AG08395 (cell line): ENCODE measurements around the gene CALHM6.

Experiments used
- DNase-seq: peaks from one replicate; pipeline ENCODE4 v3.0.0; 2012; ENCODE audit warnings: mixed read lengths, low spot score

CALHM6 gene

DNA sequence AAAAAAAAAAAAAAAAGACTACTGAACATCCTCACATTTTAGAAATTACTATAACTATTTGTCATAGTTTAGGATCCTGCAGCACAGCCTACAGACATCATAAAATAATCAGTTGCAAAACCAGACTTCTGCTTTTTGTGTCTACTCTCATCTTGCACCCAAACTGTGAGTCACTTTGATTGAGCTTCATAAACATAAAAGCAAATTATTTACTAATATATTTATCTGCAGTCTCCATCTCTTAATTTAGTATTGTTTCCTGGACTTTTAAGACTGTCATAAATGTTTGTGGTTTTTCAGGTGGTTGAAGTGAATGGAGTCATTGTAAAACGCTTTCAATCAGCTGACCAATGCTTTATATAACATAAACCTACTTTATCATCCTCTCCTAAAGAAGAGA, 14.8 kb upstream of the CALHM6 start:
- DNase-seq: peak; percentile 22

DNA sequence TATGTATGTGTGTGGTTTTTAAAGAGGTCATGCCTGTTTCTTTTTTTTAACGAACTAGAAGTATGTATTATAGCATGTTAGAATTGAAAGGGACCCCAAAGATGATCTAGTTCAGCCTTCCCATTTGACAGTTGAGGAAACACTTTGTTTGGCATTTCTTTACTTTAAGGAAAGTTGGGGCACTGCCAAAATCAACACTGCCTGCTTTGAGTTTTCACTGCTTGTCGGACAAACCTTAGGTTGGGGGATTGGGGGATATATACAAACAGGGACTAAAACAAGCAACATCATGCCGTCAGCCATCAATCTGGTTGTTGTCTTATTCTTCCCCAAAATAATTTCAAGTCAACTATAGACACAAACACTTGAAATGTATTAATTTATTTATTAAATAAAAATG, 14.1 kb upstream of the CALHM6 start:
- no peak for DNase-seq

DNA sequence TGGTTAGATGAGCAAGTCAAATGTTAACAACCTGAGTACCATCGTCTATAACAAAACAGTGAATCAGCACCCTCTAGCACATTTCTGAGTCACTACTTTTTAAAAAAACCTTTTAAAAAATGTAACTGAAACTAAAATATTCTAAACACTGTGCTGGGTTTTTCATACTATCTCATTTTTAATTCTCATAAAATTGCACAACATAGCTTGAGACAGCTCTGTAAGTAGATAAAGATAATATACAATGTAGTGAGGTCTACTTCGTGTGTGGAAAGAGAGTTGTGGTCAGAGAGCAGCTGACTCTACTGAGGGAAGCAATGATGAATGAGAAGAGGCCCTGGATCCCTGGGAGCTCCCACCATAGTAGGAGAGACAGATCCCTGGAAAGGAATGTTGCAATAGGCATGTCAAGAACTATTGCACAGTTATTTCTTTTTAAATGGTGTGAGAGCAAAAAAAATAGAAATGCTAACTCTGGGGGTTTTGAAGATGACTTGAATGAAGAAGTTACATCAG, 13.6 kb upstream of the CALHM6 start:
- DNase-seq: peak; percentile 88

DNA sequence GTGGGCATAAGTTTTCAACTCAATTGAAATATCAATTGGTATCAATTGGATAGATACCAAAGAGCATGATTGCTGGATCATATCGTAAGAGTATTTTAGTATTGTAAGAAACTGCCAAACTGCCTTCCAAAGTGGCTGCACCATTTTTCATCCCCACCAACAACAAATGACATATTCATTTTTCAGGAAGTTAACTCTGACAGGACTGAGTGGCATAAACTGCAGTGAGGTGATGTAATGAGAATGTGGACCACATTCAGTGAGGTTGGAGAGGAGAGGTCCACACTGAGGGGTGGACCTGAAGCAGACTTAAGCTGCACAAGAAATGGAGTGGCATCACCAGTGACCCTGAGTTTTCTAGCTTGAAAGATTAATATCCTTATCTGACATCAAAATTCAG, 11.6 kb upstream of the CALHM6 start:
- DNase-seq: no peak

DNA sequence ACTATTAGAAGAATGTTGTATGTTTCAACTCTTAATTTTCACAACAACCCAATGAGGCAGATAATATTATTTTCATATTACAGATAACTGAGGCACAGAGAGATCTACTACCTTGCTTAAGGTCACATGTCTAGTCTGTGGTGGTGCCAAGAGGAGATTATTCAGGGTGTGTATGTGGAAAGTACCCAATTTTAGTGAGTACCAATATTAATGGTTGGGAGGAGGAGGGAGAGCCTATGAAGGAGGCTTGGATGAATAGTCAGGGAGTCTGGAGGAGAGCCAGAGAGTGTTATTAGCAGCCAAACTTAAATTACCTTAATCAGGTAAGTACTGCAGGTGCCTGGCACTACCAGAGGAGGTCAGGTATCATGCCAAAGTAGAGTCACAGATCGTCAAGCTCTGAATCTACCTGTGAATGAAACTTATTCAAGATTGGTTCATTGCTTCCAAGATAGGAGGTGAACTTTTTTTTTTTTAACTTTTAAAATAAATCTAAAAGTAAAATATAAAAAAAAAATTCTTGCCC, 10.9 kb upstream of the CALHM6 start:
- no peak for DNase-seq

DNA sequence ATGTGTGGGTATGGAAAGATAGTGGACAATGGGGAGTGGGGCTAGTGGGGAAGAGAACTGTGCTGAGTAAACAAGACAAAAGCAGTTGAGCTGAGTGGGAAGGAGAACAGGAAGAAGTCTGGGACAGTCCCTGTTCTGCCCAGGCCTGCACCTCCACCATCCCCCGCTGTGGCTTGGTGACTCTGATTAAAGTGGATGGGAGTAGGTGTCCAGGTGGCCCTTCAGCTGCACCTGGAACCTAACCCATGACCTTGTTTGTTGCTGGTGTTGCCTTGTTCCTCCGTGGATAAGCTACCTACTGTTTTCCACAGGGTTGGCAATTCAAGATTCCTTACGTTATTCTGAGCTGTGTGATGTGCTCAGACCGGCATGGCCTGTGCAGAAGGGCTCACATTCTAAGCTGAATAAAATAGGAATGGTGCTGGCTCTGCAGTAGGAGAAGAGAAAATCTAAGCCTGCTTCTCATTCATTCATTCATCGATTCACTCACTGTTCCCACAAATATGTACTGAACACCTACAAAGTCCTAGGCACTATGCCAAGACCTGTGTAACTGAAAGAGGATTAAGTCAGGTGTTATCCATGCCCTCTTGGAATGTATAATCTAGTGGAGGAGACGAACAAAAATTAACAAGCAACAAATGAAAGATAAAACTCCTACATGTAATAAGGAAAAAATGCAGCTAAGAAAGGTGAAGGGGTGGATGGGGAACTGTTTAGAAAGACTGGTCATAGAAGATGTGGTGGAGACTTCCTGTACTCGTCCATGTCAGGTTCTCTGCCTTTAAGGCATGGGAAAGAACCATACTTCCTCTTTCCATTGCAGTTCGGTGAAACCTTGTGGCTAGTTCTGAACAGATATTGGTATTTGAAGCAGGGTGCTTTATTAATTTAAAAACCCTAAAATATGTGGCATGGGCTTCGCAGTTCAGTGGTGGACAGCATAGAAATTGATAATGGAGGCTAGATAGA, 10.1 kb upstream of the CALHM6 start:
- DNase-seq: no peak

DNA sequence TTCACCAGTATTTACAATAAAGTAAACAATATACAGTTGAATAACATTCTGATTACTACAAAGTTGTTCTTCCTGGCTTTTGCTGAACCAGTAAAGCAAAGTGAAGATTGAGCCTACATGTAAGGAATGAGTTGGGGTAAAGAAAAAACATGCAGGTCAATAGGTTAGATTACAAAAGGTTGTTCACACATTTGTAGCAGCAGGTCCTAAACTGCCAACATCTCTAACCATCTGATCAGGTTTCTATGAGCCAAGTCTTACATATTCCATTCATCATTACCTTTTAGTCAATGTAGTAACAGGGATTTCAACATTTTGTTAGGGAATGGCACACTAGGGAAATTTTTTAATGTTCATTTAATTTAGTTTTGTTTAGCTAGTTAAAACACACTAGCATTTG, 9.3 kb upstream of the CALHM6 start:
- no peak for DNase-seq

DNA sequence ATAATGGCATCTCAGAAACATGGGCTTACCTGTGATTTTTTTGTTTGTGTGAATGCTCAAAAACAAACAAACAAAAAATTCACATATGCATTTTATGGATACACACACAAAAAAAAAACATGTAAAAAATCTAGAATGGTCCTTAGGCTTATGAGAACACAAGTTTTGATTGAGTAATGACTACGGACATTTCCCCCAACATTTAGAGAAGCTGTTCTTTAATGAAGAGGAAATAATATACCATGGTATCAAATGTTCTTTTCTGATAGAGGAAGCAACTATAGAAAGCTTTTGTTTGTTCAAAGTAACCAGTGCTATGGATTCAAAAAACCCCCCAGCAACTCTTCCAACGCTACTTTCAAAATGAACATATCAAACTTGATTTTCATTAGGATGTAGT, 8.6 kb upstream of the CALHM6 start:
- DNase-seq: no peak

DNA sequence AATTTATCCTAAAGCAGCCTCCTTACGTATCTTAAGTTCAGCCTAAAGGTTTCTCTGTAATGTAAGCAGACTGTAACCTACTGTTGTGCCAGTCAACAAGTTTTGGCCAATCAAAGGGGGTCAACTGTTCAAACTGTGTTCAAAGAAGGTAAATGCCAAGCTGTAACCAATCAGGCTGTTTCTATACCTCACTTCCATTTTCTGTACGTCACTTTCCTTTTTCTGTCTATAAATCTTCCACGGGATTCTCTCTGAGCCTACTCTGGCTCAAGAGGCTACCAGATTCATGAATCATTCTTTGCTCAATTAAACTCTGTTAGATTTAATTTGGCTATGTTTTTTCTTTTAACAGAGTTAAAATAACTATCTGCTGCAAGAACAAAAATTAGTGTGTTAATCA, 5.1 kb upstream of the CALHM6 start:
- DNase-seq: no peak

DNA sequence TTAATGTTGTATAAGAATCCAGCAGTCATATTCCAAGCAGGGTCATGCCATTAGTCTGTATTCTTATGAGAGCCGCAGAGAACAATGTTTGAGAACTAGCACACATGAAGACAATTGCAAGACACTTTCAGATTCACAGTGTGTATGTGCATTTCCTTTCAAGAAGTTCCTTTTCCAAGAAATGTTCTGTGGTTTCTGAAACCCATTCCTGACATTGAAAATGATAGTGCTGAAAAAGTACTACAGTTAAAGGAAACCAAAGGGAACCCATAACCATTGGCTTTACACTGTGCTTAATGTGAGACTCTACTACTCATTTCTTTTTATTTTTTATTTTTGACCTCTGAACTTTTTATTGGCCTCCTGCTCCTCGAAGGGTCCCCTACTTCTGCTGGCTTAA, 4.2 kb upstream of the CALHM6 start:
- no peak for DNase-seq

DNA sequence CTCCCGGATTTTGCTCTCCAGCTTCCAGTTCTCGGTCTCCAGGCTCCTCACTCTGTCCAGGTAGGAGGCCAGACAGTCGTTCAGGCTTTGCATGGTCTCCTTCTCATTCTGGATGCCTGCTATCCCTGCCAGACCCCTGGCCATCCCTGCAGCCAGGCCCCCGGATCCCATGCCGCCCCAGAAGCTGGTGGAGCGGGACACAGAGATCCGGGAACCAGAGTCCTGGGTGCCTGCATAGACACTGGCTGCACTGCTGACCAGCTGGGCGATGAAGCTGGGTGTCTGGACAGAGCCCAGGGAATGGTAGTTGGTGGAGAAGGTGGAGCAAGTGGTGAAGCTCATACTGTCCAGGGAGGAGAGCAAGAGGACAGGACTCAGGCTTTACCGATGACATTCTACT, 2.9 kb upstream of the CALHM6 start:
- no peak for DNase-seq

DNA sequence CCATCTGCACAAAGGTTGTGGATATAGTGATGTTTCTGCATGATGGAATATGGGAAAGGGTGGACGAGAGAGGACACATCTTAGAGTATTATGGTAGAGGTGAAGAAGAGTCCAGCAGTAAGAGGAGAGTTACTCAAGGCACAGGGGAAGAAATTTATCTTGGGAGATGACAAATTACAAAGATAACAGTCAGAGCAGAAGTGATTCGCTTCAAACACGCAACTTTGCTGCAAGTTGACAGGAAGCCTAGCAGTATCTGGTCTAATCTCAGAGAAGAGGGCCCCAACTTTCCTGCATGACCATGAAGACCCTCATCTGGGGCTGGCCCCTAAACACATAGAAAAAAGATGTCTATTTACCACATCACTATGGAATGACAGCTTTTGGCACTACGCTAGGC, 1.2 kb upstream of the CALHM6 start:
- no peak for DNase-seq

DNA sequence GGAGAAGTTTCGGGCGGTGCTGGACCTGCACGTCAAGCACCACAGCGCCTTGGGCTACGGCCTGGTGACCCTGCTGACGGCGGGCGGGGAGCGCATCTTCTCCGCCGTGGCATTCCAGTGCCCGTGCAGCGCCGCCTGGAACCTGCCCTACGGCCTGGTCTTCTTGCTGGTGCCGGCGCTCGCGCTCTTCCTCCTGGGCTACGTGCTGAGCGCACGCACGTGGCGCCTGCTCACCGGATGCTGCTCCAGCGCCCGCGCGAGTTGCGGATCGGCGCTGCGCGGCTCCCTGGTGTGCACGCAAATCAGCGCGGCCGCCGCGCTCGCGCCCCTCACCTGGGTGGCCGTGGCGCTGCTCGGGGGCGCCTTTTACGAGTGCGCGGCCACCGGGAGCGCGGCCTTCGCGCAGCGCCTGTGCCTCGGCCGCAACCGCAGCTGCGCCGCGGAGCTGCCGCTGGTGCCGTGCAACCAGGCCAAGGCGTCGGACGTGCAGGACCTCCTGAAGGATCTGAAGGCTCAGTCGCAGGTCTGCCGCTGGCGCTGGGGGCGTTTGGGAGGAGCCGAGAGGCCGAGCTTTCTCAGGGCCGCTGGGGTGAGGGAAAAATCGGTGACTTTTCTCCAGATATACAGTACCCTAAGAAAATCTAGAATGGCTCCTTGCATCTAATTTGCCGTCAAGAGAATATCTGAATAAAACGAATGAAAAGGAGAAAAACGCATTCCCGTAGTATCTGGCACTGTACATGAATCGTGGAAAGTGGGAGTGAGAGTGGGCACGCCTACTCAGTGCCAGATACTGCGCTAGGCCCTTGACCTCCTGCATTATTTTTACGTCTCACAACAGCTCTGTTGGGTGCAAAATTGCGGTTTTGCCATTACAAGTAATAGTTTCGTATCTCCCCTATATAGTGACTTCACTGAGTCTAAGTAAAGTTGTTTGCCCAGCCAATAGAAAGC, 1.0 kb downstream of the CALHM6 start:
- DNase-seq: peak; percentile 44

DNA sequence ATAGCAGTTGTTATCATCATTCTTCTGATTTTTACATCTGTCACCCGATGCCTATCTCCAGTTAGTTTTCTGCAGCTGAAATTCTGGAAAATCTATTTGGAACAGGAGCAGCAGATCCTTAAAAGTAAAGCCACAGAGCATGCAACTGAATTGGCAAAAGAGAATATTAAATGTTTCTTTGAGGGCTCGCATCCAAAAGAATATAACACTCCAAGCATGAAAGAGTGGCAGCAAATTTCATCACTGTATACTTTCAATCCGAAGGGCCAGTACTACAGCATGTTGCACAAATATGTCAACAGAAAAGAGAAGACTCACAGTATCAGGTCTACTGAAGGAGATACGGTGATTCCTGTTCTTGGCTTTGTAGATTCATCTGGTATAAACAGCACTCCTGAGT, 2.1 kb downstream of the CALHM6 start:
- no peak for DNase-seq

DNA sequence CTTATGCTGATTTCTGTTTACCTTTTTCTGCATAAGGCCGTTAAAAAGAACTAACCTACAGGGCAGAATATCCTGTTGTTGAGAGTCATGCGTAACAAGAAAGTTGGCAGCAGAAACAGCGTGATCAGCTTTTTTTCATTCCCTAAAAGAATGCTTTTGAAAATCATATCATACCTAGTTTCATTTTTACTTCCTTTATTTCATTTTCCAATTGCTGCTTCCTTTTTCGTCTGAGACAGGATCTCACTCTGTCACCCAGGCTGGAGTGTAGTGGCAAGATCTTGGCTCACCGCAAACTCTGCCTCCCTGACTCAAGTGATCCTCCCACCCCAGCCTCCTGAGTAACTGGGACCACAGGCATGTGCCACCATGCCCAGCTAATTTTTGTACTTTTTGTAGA, 4.1 kb downstream of the CALHM6 start:
- no peak for DNase-seq

DNA sequence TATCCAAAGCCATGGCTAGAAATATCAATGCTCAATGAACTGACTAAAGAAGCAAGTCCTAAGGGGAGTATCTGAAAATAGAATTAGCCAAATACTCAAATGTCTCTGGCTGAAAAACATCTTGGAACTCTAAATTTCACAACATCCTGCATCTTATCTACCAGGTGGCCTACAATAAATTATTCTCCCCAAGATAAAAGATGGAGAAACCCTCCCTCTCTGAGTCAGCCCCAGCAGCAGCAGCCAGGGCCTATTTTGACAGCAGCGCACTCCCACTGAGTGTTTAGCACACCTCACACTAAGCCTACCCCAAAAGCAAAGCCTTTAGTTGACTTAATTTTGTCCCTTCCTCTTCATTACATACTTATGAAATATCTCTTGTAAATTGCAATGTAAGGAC, 5.9 kb downstream of the CALHM6 start:
- no peak for DNase-seq

DNA sequence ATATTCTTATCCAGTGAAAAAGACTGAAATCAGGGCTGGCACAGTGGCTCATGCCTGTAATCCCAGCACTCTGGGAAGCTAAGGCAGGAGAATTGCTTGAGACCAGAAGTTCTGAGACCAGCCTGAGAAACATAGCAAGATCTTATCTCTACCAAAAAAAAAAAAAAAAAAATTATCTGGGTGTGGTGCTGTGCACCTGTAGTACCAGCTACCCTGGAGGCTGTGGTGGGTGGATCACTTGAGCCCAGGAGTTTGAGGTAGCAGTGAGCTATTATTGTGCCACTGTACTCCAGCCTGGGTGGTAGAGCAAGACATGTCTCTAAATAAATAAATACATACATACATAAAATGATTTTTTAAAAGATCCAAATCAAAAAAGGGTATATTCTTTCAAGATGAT, 6.3 kb downstream of the CALHM6 start:
- DNase-seq: no peak

DNA sequence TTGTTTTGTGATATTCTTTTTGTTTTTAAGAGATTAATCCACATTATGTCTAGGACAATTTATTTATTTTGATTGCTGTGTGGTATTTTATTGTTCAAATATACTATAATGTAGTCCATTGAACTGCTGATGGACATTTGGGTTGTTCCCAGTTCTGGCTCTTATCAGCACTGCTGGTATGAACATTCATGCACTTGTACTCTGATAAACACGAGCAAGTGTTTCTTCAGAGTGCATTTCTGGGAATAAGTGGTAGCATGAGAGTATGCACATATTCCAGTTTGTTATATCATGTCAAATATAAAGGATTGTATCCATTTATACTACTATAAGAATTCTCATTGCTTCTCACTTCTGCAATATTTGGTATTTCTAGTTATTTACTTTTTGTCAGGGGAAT, 7.1 kb downstream of the CALHM6 start:
- DNase-seq: no peak

DNA sequence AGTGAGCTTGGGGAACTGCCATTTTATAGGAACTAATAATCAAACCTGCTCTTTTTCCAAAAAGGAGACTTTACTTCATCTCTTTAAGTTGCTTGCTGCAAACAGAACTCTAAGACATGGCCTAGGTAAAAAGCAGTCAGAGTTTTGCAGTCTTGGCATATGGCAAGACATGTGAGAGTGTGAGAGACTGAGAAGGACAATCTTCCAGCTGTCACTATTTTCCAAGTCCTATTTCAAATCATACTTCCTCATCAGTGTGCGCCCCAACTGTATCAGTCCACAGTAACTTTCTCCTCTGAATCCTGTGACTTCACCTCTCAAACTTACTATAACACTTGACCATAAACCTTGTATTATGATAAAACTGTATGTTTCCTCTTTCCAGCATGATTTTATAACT, 10.4 kb downstream of the CALHM6 start:
- DNase-seq: no peak

DNA sequence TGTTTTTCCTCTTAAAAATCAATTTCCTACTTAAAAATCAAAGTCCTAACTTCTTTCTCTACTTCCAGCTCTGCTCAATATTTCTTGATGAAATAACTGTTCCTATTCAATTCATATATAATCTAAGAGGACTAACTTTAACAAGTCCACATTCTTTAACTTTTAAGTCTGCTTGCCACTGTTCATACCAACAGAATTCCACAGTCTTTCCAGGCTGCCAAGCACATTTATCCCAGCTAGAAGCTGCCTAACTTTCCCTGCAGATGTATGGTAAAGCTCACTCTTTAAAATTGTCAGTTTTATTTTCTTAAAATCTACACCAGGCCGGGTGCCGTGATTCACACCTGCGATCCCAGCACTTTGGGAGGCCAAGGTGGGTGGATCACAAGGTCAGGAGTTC, 11.5 kb downstream of the CALHM6 start:
- no peak for DNase-seq

DNA sequence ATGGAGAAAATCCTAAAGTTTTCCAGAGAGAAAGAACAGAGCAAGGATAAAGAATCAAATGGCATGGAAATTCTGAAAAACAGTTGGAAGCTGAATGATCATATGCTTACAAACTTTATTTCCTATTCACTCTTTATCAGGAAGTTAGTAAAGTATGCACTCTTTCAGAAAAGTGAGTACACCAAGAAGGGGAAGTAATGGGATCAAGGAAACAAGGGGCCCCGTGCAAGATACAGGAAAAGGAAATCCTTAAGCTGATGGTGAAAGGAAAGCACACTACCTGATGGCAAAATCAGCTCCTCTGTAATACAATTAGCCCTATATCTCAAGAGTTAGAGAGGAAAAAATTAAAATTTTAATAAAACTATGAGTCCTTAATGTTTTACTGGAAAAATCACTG, 14.0 kb downstream of the CALHM6 start:
- DNase-seq: no peak

DNA sequence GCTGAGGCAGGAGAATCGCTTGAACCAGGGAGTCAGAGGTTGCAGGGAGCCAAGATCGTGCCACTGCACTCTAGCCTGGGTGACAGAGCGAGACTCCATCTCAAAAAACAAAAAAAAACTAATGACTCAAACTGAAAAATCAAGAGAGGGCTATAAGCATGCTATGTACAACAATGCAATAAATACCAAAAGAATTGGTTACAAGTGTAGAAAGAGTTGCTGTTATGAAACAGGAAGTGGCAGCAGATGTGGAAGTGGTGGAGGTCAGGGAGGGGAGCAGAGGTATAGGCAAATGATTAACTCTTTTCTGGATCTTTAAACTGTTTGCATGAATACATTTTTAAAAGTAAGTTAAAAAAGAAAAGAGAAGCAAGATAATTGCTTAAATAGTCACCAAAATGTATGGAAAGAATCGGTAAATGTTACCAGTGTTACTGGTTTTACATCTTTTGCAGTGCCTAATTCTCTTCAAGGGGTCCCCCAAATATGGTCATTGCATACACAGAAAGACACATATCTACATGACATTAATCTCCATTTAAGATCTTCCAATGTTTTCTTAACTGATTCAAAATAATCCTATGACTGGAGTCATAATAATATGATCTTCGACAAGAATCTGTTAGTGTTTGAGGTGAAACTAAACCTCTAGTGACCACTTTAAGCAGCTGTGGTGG, 15.0 kb downstream of the CALHM6 start:
- peak; percentile 22 for DNase-seq
